Gastrocnemius medialis (tissue), 4 donors: ENCODE data around the gene CCNQ.

ENCODE experiments used
- POLR2A ChIP-seq, 2 donors: fragments of 450-650 bp; IDR thresholded peaks; one replicate each; pipeline ENCODE4 v1.6.1; 2017; ENCODE audit warnings: antibody characterized with exemption in 2 of 2, mild to moderate bottlenecking in 2 of 2, moderate library complexity in 2 of 2
- TF ChIP-seq, protein P1 (sequence below), 5 experiments: fragments of 450-650 bp in 3 of 5; fragments of 200-600 bp in 2 of 5; sonication (generic) in 2 of 5; IDR thresholded peaks in 4 of 5; conservative IDR thresholded peaks in 1 of 5; 1 replicate in 4 of 5; 2 replicates in 1 of 5; pipeline ENCODE4 v1.5.1; 2016 to 2019; ENCODE audit warnings: antibody characterized with exemption in 5 of 5, mild to moderate bottlenecking in 3 of 5, moderate library complexity in 3 of 5

DNA sequence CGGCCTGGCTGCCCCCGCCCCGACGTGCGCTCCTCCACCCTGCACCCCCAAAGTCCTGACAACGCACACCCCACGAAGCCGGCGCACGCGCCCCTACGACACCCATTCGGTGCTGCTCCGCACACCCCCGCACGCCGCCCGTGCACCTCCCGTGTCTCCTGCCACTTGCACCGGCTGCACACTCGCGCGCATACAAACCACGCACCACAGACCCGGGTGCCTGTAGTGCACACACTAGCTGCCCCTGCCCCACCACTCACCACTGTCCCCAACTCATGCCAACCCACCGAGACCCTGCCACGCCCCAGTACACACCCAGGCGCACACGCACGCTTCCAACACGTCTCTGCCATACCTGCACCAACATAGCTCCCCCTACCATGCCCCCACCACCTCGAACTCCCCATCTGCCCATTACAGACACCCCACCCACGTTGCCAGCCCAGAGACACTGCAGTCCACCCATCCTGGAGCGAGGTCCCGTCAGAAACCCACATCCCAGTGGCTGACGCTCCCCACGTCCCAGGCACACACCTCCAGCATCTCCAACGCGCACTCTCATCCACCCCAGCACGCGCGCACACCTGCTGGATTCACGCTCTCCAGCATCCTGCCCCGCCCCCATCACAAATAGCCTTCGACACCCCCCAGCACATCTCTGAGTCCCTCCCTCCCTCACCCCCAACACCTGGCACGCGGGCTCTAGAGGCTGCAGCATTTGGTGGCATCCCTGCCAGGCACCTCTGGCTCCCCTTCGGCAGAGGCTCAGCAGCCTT lies 43.9 kb upstream of the CCNQ start:
- no peak for TF ChIP-seq POLR2A (IDR thresholded peaks at IDR 0.05)
- TF ChIP-seq, protein P1, sequence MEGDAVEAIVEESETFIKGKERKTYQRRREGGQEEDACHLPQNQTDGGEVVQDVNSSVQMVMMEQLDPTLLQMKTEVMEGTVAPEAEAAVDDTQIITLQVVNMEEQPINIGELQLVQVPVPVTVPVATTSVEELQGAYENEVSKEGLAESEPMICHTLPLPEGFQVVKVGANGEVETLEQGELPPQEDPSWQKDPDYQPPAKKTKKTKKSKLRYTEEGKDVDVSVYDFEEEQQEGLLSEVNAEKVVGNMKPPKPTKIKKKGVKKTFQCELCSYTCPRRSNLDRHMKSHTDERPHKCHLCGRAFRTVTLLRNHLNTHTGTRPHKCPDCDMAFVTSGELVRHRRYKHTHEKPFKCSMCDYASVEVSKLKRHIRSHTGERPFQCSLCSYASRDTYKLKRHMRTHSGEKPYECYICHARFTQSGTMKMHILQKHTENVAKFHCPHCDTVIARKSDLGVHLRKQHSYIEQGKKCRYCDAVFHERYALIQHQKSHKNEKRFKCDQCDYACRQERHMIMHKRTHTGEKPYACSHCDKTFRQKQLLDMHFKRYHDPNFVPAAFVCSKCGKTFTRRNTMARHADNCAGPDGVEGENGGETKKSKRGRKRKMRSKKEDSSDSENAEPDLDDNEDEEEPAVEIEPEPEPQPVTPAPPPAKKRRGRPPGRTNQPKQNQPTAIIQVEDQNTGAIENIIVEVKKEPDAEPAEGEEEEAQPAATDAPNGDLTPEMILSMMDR (IDR thresholded peaks at IDR 0.05 in 4 of 5, conservative IDR thresholded peaks at IDR 0.05 in 1 of 5): no peak
